ENCODE measurements around the gene SCAF11.

- TF ChIP-seq EZH2phosphoT487 (IDR thresholded peaks at IDR 0.05; ENCODE audit: borderline replicate concordance, low read length) (no peak), CTCF (conservative IDR thresholded peaks at IDR 0.05; ENCODE audit: low read depth, low read length) (no peak), EZH2 (IDR thresholded peaks at IDR 0.05; ENCODE audit: low read length, unreplicated experiment) (no peak)
These were observed 9.8 kb downstream of the SCAF11 start for GRCh38 chr12:45980540-45980939.
